H9 (cell line): ENCODE measurements around the gene SLC25A31. TPM values are rescaled to one million over a fixed set of nuclear protein-coding genes. Genes with fewer than 3 reads are reported as not detected.

Experiments
- DNase-seq: peaks from one replicate; pipeline ENCODE4 v3.0.0-alpha.2; 2017
- H2AFZ ChIP-seq: one replicate; pipeline ENCODE4 v1.6.1; 2013; ENCODE audit warnings: mild to moderate bottlenecking, low read length, control low read depth, moderate library complexity
- H2AK5ac ChIP-seq: 2 replicates; pipeline ENCODE4 v1.6.1; 2013; ENCODE audit warnings: low read length, control low read depth, mixed read lengths; ENCODE audit not compliant: insufficient read length
- H2BK120ac ChIP-seq: one replicate; pipeline ENCODE4 v1.6.1; 2013; ENCODE audit warnings: low read depth, mild to moderate bottlenecking, low read length, control low read depth, inconsistent platforms; ENCODE audit not compliant: poor library complexity, severe bottlenecking
- H2BK12ac ChIP-seq: 2 replicates; pipeline ENCODE4 v1.6.1; 2013; ENCODE audit warnings: low read length, control low read depth, mixed read lengths, low read depth; ENCODE audit not compliant: insufficient read length
- H2BK15ac ChIP-seq: 2 replicates; pipeline ENCODE4 v1.6.1; 2013; ENCODE audit warnings: low read depth, low read length, control low read depth
- H2BK20ac ChIP-seq: one replicate; pipeline ENCODE4 v1.6.1; 2013; ENCODE audit warnings: low read depth, mild to moderate bottlenecking, low read length, control low read depth, inconsistent platforms; ENCODE audit not compliant: poor library complexity, severe bottlenecking
- H2BK5ac ChIP-seq: 2 replicates; pipeline ENCODE4 v1.6.1; 2013; ENCODE audit warnings: low read length, control low read depth, mixed read lengths; ENCODE audit not compliant: insufficient read length
- H3K14ac ChIP-seq: 2 replicates; pipeline ENCODE4 v1.6.1; 2013; ENCODE audit warnings: low read length, control low read depth; ENCODE audit not compliant: insufficient read depth
- H3K18ac ChIP-seq: 2 replicates; pipeline ENCODE4 v1.6.1; 2013; ENCODE audit warnings: low read depth, mild to moderate bottlenecking, mixed read lengths, low read length, control low read depth; ENCODE audit not compliant: insufficient read length
- H3K23ac ChIP-seq: 2 replicates; pipeline ENCODE4 v1.6.1; 2013; ENCODE audit warnings: low read length, control low read depth, mixed read lengths, low read depth; ENCODE audit not compliant: insufficient read length
- H3K23me2 ChIP-seq: 2 replicates; pipeline ENCODE4 v1.6.1; 2013; ENCODE audit warnings: low read depth, mild to moderate bottlenecking, mixed read lengths, low read length, control low read depth; ENCODE audit not compliant: insufficient read length, poor library complexity, severe bottlenecking
- H3K27ac ChIP-seq: 2 replicates; pipeline ENCODE4 v1.5.1; 2013; ENCODE audit warnings: low read length, control low read depth, mixed read lengths, low read depth; ENCODE audit not compliant: insufficient read length
- H3K27me3 ChIP-seq: 2 replicates; pipeline ENCODE4 v1.6.1; 2013; ENCODE audit warnings: low read length, control low read depth, inconsistent platforms; ENCODE audit not compliant: insufficient read depth
- H3K4ac ChIP-seq: 2 replicates; pipeline ENCODE4 v1.6.1; 2013; ENCODE audit warnings: low read depth, mild to moderate bottlenecking, control low read depth, inconsistent platforms, low read length, moderate library complexity
- H3K4me1 ChIP-seq: 2 replicates; pipeline ENCODE4 v1.6.1; 2013; ENCODE audit warnings: low read length, control low read depth, inconsistent platforms; ENCODE audit not compliant: insufficient read depth
- H3K4me2 ChIP-seq: 2 replicates; pipeline ENCODE4 v1.6.1; 2013; ENCODE audit warnings: low read length, control low read depth, mixed read lengths; ENCODE audit not compliant: insufficient read length, insufficient read depth
- H3K56ac ChIP-seq: 2 replicates; pipeline ENCODE4 v1.6.1; 2013; ENCODE audit warnings: low read depth, mild to moderate bottlenecking, mixed read lengths, low read length, control low read depth; ENCODE audit not compliant: insufficient read length
- H3K79me1 ChIP-seq: 2 replicates; pipeline ENCODE4 v1.6.1; 2013; ENCODE audit warnings: low read depth, mild to moderate bottlenecking, moderate library complexity, low read length, control low read depth, inconsistent platforms; ENCODE audit not compliant: insufficient read depth, poor library complexity, severe bottlenecking
- H3K79me2 ChIP-seq: 2 replicates; pipeline ENCODE4 v1.6.1; 2013; ENCODE audit warnings: low read length, control low read depth, inconsistent platforms; ENCODE audit not compliant: insufficient read depth
- H3K9ac ChIP-seq: 2 replicates; pipeline ENCODE4 v1.6.1; 2013; ENCODE audit warnings: low read length, control low read depth, mixed read lengths; ENCODE audit not compliant: insufficient read length; ENCODE audit errors: extremely low read depth
- H3K9me3 ChIP-seq: one replicate; pipeline ENCODE4 v1.6.1; 2013; ENCODE audit warnings: low read depth, low read length, inconsistent platforms; ENCODE audit not compliant: control insufficient read depth
- H3T11ph ChIP-seq: one replicate; pipeline ENCODE4 v1.6.1; 2013; ENCODE audit warnings: mild to moderate bottlenecking, low read length, control low read depth, inconsistent platforms
- H4K20me1 ChIP-seq: one replicate; pipeline ENCODE4 v1.6.1; 2013; ENCODE audit not compliant: control insufficient read depth, insufficient read length, insufficient read depth
- H4K5ac ChIP-seq: 2 replicates; pipeline ENCODE4 v1.6.1; 2013; ENCODE audit warnings: low read depth, mild to moderate bottlenecking, mixed read lengths, low read length, control low read depth; ENCODE audit not compliant: insufficient read length
- H4K8ac ChIP-seq: replicated peaks from 2 replicates; pipeline ENCODE4 v1.6.1; 2013; ENCODE audit warnings: low read length, control low read depth, mixed read lengths, low read depth; ENCODE audit not compliant: insufficient read length
- H4K91ac ChIP-seq: 2 replicates; pipeline ENCODE4 v1.6.1; 2013; ENCODE audit warnings: low read depth, mild to moderate bottlenecking, moderate library complexity, mixed read lengths, low read length, control low read depth; ENCODE audit not compliant: insufficient read length
- H3K27ac Mint-ChIP-seq, 3 experiments: 2 replicates in 2 of 3; 3 replicates in 1 of 3; pipeline ENCODE4 v1.8.0; 2020 to 2021; ENCODE audit warnings: mixed read lengths in 3 of 3, mild to moderate bottlenecking in 1 of 3, moderate library complexity in 1 of 3
- H3K27me3 Mint-ChIP-seq: 2 replicates; pipeline ENCODE4 v1.8.0; 2021; ENCODE audit warnings: low read depth, mild to moderate bottlenecking, moderate library complexity, mixed read lengths
- H3K36me3 Mint-ChIP-seq, 3 experiments: 2 replicates in 2 of 3; 3 replicates in 1 of 3; pipeline ENCODE4 v1.8.0; 2020 to 2021; ENCODE audit warnings: low read depth in 3 of 3, mixed read lengths in 3 of 3; ENCODE audit not compliant: insufficient read depth in 1 of 3
- H3K4me1 Mint-ChIP-seq, 2 experiments: 2 replicates each; pipeline ENCODE4 v1.8.0; 2020; ENCODE audit warnings: mixed read lengths in 2 of 2
- H3K4me3 Mint-ChIP-seq, 2 experiments: 2 replicates in 1 of 2; 3 replicates in 1 of 2; pipeline ENCODE4 v1.8.0; 2020 to 2021; ENCODE audit warnings: mild to moderate bottlenecking in 2 of 2, mixed read lengths in 2 of 2, moderate library complexity in 1 of 2
- H3K9me3 Mint-ChIP-seq, 2 experiments: 2 replicates in 1 of 2; 3 replicates in 1 of 2; pipeline ENCODE4 v1.8.0; 2020; ENCODE audit warnings: mild to moderate bottlenecking in 2 of 2, mixed read lengths in 2 of 2, moderate library complexity in 1 of 2
- WGBS: extraction: QIAGEN DNeasy Blood & Tissue Kit; methylation state at CpG from one replicate; pipeline ENCODE4 v1.1.7; 2013; ENCODE audit warnings: missing lambda C conversion rate, low lambda C conversion rate, mixed read lengths; ENCODE audit not compliant: insufficient read length; ENCODE audit errors: extremely low coverage; 5-methylcytosine and 5-hydroxymethylcytosine counted together
- total RNA-seq: library from RNA; stranded (reverse); gene quantifications from 2 replicates; pipeline ENCODE4 v1.2.1, GENCODE V29; 2021
- TF ChIP-seq, protein P1 (sequence below): fragments of 200-600 bp; sonication (generic); conservative IDR thresholded peaks from 3 replicates; pipeline ENCODE4 v1.8.0; 2021; ENCODE audit warnings: antibody characterized with exemption, mild to moderate bottlenecking

The SLC25A31 gene
- total RNA-seq, 1 experiment from 2014 or later = not detected

DNA sequence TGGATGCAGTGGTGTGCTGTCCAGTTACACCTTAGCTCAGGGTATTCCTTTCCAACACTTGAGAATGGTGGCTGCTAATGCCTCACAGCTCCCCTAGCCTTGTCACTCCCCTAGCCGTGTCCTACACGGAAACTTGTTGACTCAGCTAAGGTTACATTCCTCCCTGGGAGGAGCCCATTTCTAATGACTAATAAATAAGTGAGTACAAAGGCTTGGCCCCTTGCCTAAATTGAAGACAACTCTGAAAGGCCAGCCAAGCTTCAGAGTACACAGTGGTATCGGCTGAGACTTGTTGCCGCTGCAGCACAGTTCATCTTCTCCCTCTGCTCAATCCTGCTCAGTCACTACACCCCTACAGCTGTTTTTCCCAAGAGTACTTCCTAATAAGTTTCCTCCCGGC lies 21.2 kb upstream of the SLC25A31 start:
- H3K56ac ChIP-seq = no peak overlapping the region
- H4K5ac ChIP-seq = no peak overlapping the region
- no peak overlapping the region for H3K14ac ChIP-seq
- no peak overlapping the region for H3K4ac ChIP-seq
- no peak overlapping the region for H2BK120ac ChIP-seq
- no peak overlapping the region for H3K27ac ChIP-seq
- no peak overlapping the region for H2BK15ac ChIP-seq
- no peak overlapping the region for H2AK5ac ChIP-seq
- no peak overlapping the region for H3K18ac ChIP-seq
- no peak overlapping the region for H2BK5ac ChIP-seq
- H3K27me3 Mint-ChIP-seq = no peaks in the 10 kb centered on the region
- H4K8ac ChIP-seq = no peak overlapping the region
- no peaks in the 10 kb centered on the region for H3K9me3 ChIP-seq
- H2BK12ac ChIP-seq = no peak overlapping the region
- peaks cover 6 to 7% of the 10 kb centered on the region in 2 experiments; a peak in 2 of 5 replicates for H3K9me3 Mint-ChIP-seq
- WGBS = no CpG with 5 or more reads among the region's 5 CpGs
- H3K23me2 ChIP-seq = no peaks in the 10 kb centered on the region
- no peak overlapping the region for H3K9ac ChIP-seq
- H4K91ac ChIP-seq = no peak overlapping the region
- peak overlapping the region in 1 of 3 experiments; percentile 71; a peak in 3 of 7 replicates for H3K27ac Mint-ChIP-seq
- no peaks in the 10 kb centered on the region for H3K4me1 Mint-ChIP-seq
- no peak overlapping the region for H3K23ac ChIP-seq
- no peak overlapping the region for H2BK20ac ChIP-seq
- DNase-seq = no peak
- H3K79me1 ChIP-seq = no peaks in the 10 kb centered on the region
- no peak overlapping the region for H3T11ph ChIP-seq
- no peaks in the 10 kb centered on the region for H4K20me1 ChIP-seq
- H3K4me2 ChIP-seq = no peak overlapping the region
- no peaks in the 10 kb centered on the region for H3K27me3 ChIP-seq
- H3K36me3 Mint-ChIP-seq = peaks cover 19 to 33% (median 25%) of the 10 kb centered on the region in 3 experiments
- TF ChIP-seq, protein P1, sequence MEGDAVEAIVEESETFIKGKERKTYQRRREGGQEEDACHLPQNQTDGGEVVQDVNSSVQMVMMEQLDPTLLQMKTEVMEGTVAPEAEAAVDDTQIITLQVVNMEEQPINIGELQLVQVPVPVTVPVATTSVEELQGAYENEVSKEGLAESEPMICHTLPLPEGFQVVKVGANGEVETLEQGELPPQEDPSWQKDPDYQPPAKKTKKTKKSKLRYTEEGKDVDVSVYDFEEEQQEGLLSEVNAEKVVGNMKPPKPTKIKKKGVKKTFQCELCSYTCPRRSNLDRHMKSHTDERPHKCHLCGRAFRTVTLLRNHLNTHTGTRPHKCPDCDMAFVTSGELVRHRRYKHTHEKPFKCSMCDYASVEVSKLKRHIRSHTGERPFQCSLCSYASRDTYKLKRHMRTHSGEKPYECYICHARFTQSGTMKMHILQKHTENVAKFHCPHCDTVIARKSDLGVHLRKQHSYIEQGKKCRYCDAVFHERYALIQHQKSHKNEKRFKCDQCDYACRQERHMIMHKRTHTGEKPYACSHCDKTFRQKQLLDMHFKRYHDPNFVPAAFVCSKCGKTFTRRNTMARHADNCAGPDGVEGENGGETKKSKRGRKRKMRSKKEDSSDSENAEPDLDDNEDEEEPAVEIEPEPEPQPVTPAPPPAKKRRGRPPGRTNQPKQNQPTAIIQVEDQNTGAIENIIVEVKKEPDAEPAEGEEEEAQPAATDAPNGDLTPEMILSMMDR = no peak
- no peaks in the 10 kb centered on the region for H3K4me1 ChIP-seq
- H2AFZ ChIP-seq = no peak overlapping the region
- no peaks in the 10 kb centered on the region for H3K79me2 ChIP-seq
- H3K4me3 Mint-ChIP-seq = no peak overlapping the region
